NCI-H1417 (cell line): ENCODE results near the gene CRMP1.

Experiments used
- DNase-seq, 3 experiments: peaks; one replicate each; lab custom pipeline; 2025; lab: John Stamatoyannopoulos, UW

Gene CRMP1

GRCh38 chr4:5796976-5797375, 95.9 kb downstream of the CRMP1 start:
- no peak for DNase-seq

- no peak for DNase-seq
Observed at GRCh38 chr4:5795580-5795979, 97.3 kb downstream of the CRMP1 start.

GRCh38 chr4:5793514-5793913, 99.4 kb downstream of the CRMP1 start:
- DNase-seq: no peak

GRCh38 chr4:5791654-5792053, 101.2 kb downstream of the CRMP1 start:
- DNase-seq: no peak

GRCh38 chr4:5790546-5790857, 102.4 kb downstream of the CRMP1 start:
- no peak for DNase-seq

GRCh38 chr4:5789141-5789540, 103.7 kb downstream of the CRMP1 start:
- no peak for DNase-seq

- DNase-seq: no peak
Observed at GRCh38 chr4:5788144-5788543, 104.7 kb downstream of the CRMP1 start.

GRCh38 chr4:5787311-5787710, 105.6 kb downstream of the CRMP1 start:
- DNase-seq: no peak

GRCh38 chr4:5785806-5786680, 106.8 kb downstream of the CRMP1 start:
- no peak for DNase-seq

GRCh38 chr4:5784960-5785611, 107.8 kb downstream of the CRMP1 start:
- no peak for DNase-seq

- DNase-seq: no peak
Observed at GRCh38 chr4:5784021-5784420, 108.9 kb downstream of the CRMP1 start.

- no peak for DNase-seq
Observed at GRCh38 chr4:5783486-5783885, 109.4 kb downstream of the CRMP1 start.

GRCh38 chr4:5782829-5783476, 109.9 kb downstream of the CRMP1 start:
- no peak for DNase-seq

GRCh38 chr4:5781691-5782090, 111.2 kb downstream of the CRMP1 start:
- no peak for DNase-seq

GRCh38 chr4:5780831-5781480, 111.9 kb downstream of the CRMP1 start:
- no peak for DNase-seq

- DNase-seq: no peak
Observed at GRCh38 chr4:5776510-5776909, 116.4 kb downstream of the CRMP1 start.

- no peak for DNase-seq
Observed at GRCh38 chr4:5774416-5775036, 118.4 kb downstream of the CRMP1 start.

GRCh38 chr4:5773271-5773555, 119.7 kb downstream of the CRMP1 start:
- no peak for DNase-seq

GRCh38 chr4:5772528-5773270, 120.2 kb downstream of the CRMP1 start:
- DNase-seq: no peak
